Hypothalamus (tissue), 51 donors: ENCODE results near the gene DISC1.

Experiments
- DNase-seq, 51 donors: peaks; one replicate each; lab custom pipeline; 2025; lab: John Stamatoyannopoulos, UW

The DISC1 gene

GRCh38 chr1:231803353-231803752 lies 176.8 kb downstream of the DISC1 start:
- peak in 5 of 51 donors; percentile 9 to 20 (median 12) for DNase-seq

GRCh38 chr1:231806623-231807495 lies 180.3 kb downstream of the DISC1 start:
- DNase-seq, result peak in 35 of 51 donors; percentile 5 to 69 (median 27)

GRCh38 chr1:231807541-231807940 lies 181.0 kb downstream of the DISC1 start:
- peak in 3 of 51 donors; percentile 2 to 6 (median 3) for DNase-seq

GRCh38 chr1:231808116-231808515 lies 181.5 kb downstream of the DISC1 start:
- DNase-seq, result no peak

GRCh38 chr1:231808990-231809389 lies 182.4 kb downstream of the DISC1 start:
- no peak for DNase-seq

GRCh38 chr1:231810415-231810814 lies 183.8 kb downstream of the DISC1 start:
- no peak for DNase-seq

GRCh38 chr1:231814021-231814420 lies 187.4 kb downstream of the DISC1 start:
- DNase-seq, result no peak

GRCh38 chr1:231814521-231814920 lies 187.9 kb downstream of the DISC1 start:
- DNase-seq, result no peak

GRCh38 chr1:231817801-231818200 lies 191.2 kb downstream of the DISC1 start:
- DNase-seq, result no peak

GRCh38 chr1:231818337-231818736 lies 191.7 kb downstream of the DISC1 start:
- DNase-seq, result no peak

- DNase-seq, result no peak
These were observed 194.7 kb downstream of the DISC1 start for GRCh38 chr1:231821281-231821680.

GRCh38 chr1:231822041-231822440 lies 195.5 kb downstream of the DISC1 start:
- no peak for DNase-seq

GRCh38 chr1:231826566-231826965 lies 200.0 kb downstream of the DISC1 start:
- no peak for DNase-seq

GRCh38 chr1:231827337-231828105 lies 200.9 kb downstream of the DISC1 start:
- DNase-seq, result no peak

GRCh38 chr1:231828182-231828920 lies 201.8 kb downstream of the DISC1 start:
- DNase-seq, result no peak

GRCh38 chr1:231829332-231829731 lies 202.7 kb downstream of the DISC1 start:
- no peak for DNase-seq

- DNase-seq, result no peak
These were observed 209.8 kb downstream of the DISC1 start for GRCh38 chr1:231836227-231836893.

- DNase-seq, result no peak
These were observed 211.9 kb downstream of the DISC1 start for GRCh38 chr1:231838521-231838920.

- DNase-seq, result no peak
These were observed 213.4 kb downstream of the DISC1 start for GRCh38 chr1:231839999-231840398.

- DNase-seq, result no peak
These were observed 215.2 kb downstream of the DISC1 start for GRCh38 chr1:231841616-231842344.
